Measurements from ENCODE around the gene CECR2.

DNA sequence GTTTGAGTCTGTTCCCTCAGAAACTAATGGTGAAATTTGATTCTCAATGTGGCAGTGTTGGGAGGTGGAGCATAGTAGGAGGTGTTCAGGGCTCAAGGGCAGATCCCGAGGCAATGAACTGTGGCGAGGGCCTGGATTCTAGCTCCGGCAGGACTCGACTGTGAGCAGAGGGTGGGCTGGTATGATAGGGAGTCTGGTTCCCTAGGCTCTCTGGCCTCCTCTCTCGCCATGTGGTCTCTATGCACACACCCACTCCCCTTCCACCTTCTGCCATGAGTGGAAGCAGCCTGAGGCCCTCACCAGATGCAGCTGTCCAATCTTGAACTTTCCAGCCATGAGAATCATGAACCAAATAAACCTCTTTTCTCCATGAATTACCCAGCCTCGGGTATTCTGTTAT, 227.0 kb downstream of the CECR2 start:
- TF ChIP-seq, protein P1, sequence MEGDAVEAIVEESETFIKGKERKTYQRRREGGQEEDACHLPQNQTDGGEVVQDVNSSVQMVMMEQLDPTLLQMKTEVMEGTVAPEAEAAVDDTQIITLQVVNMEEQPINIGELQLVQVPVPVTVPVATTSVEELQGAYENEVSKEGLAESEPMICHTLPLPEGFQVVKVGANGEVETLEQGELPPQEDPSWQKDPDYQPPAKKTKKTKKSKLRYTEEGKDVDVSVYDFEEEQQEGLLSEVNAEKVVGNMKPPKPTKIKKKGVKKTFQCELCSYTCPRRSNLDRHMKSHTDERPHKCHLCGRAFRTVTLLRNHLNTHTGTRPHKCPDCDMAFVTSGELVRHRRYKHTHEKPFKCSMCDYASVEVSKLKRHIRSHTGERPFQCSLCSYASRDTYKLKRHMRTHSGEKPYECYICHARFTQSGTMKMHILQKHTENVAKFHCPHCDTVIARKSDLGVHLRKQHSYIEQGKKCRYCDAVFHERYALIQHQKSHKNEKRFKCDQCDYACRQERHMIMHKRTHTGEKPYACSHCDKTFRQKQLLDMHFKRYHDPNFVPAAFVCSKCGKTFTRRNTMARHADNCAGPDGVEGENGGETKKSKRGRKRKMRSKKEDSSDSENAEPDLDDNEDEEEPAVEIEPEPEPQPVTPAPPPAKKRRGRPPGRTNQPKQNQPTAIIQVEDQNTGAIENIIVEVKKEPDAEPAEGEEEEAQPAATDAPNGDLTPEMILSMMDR (conservative IDR thresholded peaks at IDR 0.05; ENCODE audit: low read depth, low read length), result no peak
- no peak for TF ChIP-seq EZH2phosphoT487 (IDR thresholded peaks at IDR 0.05; ENCODE audit: borderline replicate concordance, low read length)
- no peak for TF ChIP-seq EZH2 (IDR thresholded peaks at IDR 0.05; ENCODE audit: low read length, unreplicated experiment)
